Endothelial cell of umbilical vein (primary cell): ENCODE measurements around the gene CDC37L1. TPM values are rescaled to one million over a fixed set of nuclear protein-coding genes. Genes with fewer than 3 reads are reported as not detected.
"Not testable (repeated sequence)": the region's sequence is repeated elsewhere in the genome, so short reads cannot be mapped to it uniquely, and the experiment has no call there.

Experiments
- BruUV-seq: library from RNA; stranded (reverse); fragments of 400-500 nt; replicated peaks from 2 replicates; lab custom pipeline; 2021; lab: Mats Ljungman, UMichigan
- CTCF ChIA-PET: fragments of 300-600, 350-600 bp; sonication (Branson Sonifier 250); formaldehyde crosslinking; loops from one replicate; lab custom pipeline; 2021; ENCODE audit warnings: antibody characterized with exemption, inconsistent platforms; lab: Charles Lee
- POLR2A ChIA-PET: fragments of 300-600, 350-600 bp; sonication (Branson Sonifier 250); formaldehyde crosslinking; loops from one replicate; lab custom pipeline; 2021; ENCODE audit warnings: antibody characterized with exemption, inconsistent platforms; lab: Charles Lee
- DNase-seq: peaks from one replicate; pipeline ENCODE4 v3.0.0-alpha.2; 2011; ENCODE audit warnings: low read depth, low spot score
- FAIRE-seq: peaks from 2 replicates; lab custom pipeline; 2011; peaks lifted over from hg19 to GRCh38; lab: Jason Lieb, UNC
- H2AFZ ChIP-seq: 2 replicates; pipeline ENCODE4 v1.6.0; 2012; ENCODE audit warnings: low read depth, low read length, control low read depth, inconsistent platforms
- H3K27ac ChIP-seq: 2 replicates; pipeline ENCODE4 v1.5.1; 2011; ENCODE audit warnings: low read depth, mild to moderate bottlenecking, control low read depth, low read length, moderate library complexity; ENCODE audit not compliant: insufficient read depth
- H3K27me3 ChIP-seq, 2 experiments: 2 replicates each; pipeline versions ENCODE4 v1.6.0 to v1.6.1; 2011; ENCODE audit warnings: low read length in 2 of 2, mixed read lengths in 1 of 2; ENCODE audit not compliant: control insufficient read depth in 2 of 2, insufficient read depth in 2 of 2
- H3K36me3 ChIP-seq, 2 experiments: 2 replicates in 1 of 2; 3 replicates in 1 of 2; pipeline ENCODE4 v1.5.1; 2011; ENCODE audit warnings: low read length in 2 of 2, mild to moderate bottlenecking in 1 of 2, moderate library complexity in 1 of 2; ENCODE audit not compliant: control insufficient read depth in 2 of 2, insufficient read depth in 2 of 2; ENCODE audit errors: extremely low read depth in 1 of 2
- H3K4me1 ChIP-seq: 3 replicates; pipeline ENCODE4 v1.5.1; 2011; ENCODE audit warnings: mild to moderate bottlenecking, low read length; ENCODE audit not compliant: control insufficient read depth, insufficient read depth; ENCODE audit errors: extremely low read depth
- H3K4me2 ChIP-seq: 2 replicates; pipeline ENCODE4 v1.6.1; 2011; ENCODE audit warnings: low read length, control low read depth, mixed read lengths; ENCODE audit not compliant: insufficient read depth
- H3K4me3 ChIP-seq, 3 experiments: fragments of 200-600 bp in 1 of 3; sonication (generic), shearing (Covaris generic) in 1 of 3; replicated peaks in 1 of 3; 2 replicates each; pipeline ENCODE4 v1.5.1; 2011 to 2016; ENCODE audit warnings: control low read depth in 3 of 3, low read length in 3 of 3, mild to moderate bottlenecking in 2 of 3, inconsistent platforms in 1 of 3, low read depth in 1 of 3, moderate library complexity in 1 of 3; ENCODE audit not compliant: insufficient read depth in 1 of 3
- H3K79me2 ChIP-seq: 2 replicates; pipeline ENCODE4 v1.6.0; 2012; ENCODE audit warnings: low read length, inconsistent platforms; ENCODE audit not compliant: control insufficient read depth, insufficient read depth
- H3K9ac ChIP-seq: replicated peaks from 2 replicates; pipeline ENCODE3; 2011; ENCODE audit warnings: low read length, control low read depth; ENCODE audit not compliant: insufficient read depth; ENCODE audit errors: extremely low read depth
- H3K9me1 ChIP-seq: replicated peaks from 3 replicates; pipeline ENCODE4 v1.6.0; 2011; ENCODE audit warnings: mild to moderate bottlenecking, low read length; ENCODE audit not compliant: control insufficient read depth, insufficient read depth; ENCODE audit errors: extremely low read depth
- H3K9me3 ChIP-seq: replicated peaks from 2 replicates; pipeline ENCODE4 v1.5.1; 2012; ENCODE audit warnings: low read length, inconsistent platforms; ENCODE audit not compliant: control insufficient read depth, insufficient read depth
- H4K20me1 ChIP-seq: replicated peaks from 2 replicates; pipeline ENCODE3; 2011; ENCODE audit warnings: mild to moderate bottlenecking, low read length; ENCODE audit not compliant: control insufficient read depth, insufficient read depth; ENCODE audit errors: extremely low read depth
- CTCF ChIP-seq, 2 donors: IDR thresholded peaks; 1 replicate in 1 of 2; 2 replicates in 1 of 2; pipeline ENCODE4 v1.5.1; 2011; ENCODE audit warnings: low read length in 2 of 2, mild to moderate bottlenecking in 2 of 2, moderate library complexity in 2 of 2, control low read depth in 1 of 2, inconsistent platforms in 1 of 2, low read depth in 1 of 2; ENCODE audit not compliant: insufficient read depth in 1 of 2; ENCODE audit errors: extremely low read depth in 1 of 2
- dilution Hi-C: fragments of 300-500 bp; cut with MboI; formaldehyde crosslinking; loops from one replicate; pipeline ENCODE4 v1.15.0; 2019; ENCODE audit warnings: low sequenced_read_pairs; ENCODE audit not compliant: extremely low pct_ligation_motif_present
- intact Hi-C: fragments of 100-400 bp; cut with micrococcal nuclease; formaldehyde crosslinking; loops from one replicate; pipeline ENCODE4 v1.10.0; 2022
- polyA plus RNA-seq, 4 experiments: library from polyadenylated mRNA; depleted of rRNA in 3 of 4; stranded (reverse) in 3 of 4; unstranded in 1 of 4; fragments of >200 nt; gene quantifications; 2 replicates each; pipeline versions ENCODE4 v1.2.1 to v1.2.3, GENCODE V29; 2011 to 2012; ENCODE audit warnings: missing spikeins in 1 of 4
- total RNA-seq: library from RNA; stranded (reverse); gene quantifications from 2 replicates; pipeline ENCODE4 v1.2.3, GENCODE V29; 2021
- TF ChIP-seq, protein P1 (sequence below): IDR thresholded peaks from 2 replicates; pipeline ENCODE4 v1.6.1; 2011; ENCODE audit not compliant: insufficient read depth, insufficient read length

Gene CDC37L1
- total and polyA plus RNA-seq, 2 donors (not counting 3 experiments of a cell fraction or from before 2014, with no cell fraction given) = 2.6 to 6.8 TPM

DNA sequence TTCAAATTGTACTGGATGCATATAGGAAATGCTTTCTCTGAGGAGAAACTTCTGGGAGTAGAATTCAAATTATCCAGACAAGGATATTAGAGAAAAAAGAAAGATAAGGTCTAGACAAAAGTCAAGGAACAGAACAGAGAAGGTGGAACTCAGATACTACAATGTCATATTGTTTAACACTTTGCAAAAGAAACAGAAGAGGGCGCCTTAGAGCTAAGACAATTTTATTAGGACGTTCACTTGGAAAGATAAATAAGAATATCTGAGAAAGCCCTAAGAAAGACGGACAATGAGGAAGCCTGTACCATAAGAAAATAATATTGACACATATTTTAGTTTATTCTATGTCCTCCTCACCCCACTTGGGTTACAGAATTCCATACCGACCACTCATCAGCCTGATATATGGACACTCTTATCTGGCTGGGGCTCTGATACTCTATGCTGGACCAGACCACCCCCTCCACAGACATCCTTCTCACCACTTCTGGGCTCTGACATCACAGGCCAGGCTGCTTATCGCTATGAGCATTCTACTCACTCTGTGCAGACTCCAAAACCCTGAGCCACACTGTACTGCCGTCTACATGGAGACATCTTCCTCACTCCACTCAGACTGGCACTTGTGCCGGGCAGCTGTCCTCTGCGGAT lies 70.8 kb downstream of the CDC37L1 start:
- Histone ChIP-seq H4K20me1 (no peaks in the 10 kb centered on the region), H3K79me2 (no peaks in the 10 kb centered on the region), H3K4me3 (no peak overlapping the region), H3K9me3 (no peaks in the 10 kb centered on the region), H3K9ac (no peak overlapping the region), H3K27ac (no peak overlapping the region), H3K27me3 (no peaks in the 10 kb centered on the region), H3K4me2 (no peak overlapping the region), H3K36me3 (no peaks in the 10 kb centered on the region), H3K4me1 (no peaks in the 10 kb centered on the region), H3K9me1 (no peaks in the 10 kb centered on the region), H2AFZ (no peak overlapping the region)
- peak; percentile 32 to 42 for TF ChIP-seq CTCF (IDR thresholded peaks at IDR 0.05; ENCODE audit: extremely low read depth in 1 of 2, insufficient read depth in 1 of 2, low read depth in 1 of 2, low read length in 2 of 2)
- TF ChIP-seq, protein P1, sequence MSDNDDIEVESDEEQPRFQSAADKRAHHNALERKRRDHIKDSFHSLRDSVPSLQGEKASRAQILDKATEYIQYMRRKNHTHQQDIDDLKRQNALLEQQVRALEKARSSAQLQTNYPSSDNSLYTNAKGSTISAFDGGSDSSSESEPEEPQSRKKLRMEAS = no peak
- peak; percentile 57 for DNase-seq
- BruUV-seq = no TSS peak
- dilution Hi-C loops (no loop called here), intact Hi-C loops (loop anchor here (1.0 kb wide), 1 partner anchor 368 kb away; no protein-coding TSS in a partner anchor)
- POLR2A ChIA-PET = no interaction called here
- CTCF ChIA-PET = interaction anchor here (0.7 to 2.6 kb wide), 28 partner anchors 8 to 1036 kb away, joined by 3 to 32 read pairs (median 4); partner anchors contain the start of genes AK3, JAK2 and SPATA6L
- no peak for FAIRE-seq

DNA sequence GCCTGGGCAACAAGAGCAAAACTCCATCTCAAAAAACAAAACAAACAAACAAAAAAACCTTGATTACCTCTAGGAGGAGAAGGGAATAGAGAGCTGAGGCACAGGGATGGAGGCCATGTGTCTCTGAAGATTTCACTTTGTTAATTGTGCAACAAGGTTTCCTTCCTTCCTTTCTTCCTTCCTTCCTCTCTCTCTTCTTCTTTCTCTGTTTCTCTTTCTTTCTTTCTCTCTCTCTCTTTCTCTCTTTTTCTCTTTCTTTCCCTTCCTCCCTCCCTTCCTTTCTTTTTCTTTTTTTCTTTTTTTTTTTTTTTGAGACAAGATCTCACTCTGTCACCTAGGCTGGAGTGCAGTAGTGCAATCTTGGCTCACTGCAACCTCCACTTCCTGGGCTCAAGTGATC lies 75.2 kb downstream of the CDC37L1 start:
- POLR2A ChIA-PET, FAIRE-seq, H3K4me3 ChIP-seq, H2AFZ ChIP-seq, H4K20me1 ChIP-seq, DNase-seq, H3K4me1 ChIP-seq, dilution Hi-C loops, H3K9me1 ChIP-seq, H3K4me2 ChIP-seq, intact Hi-C loops, H3K27me3 ChIP-seq, H3K79me2 ChIP-seq, H3K36me3 ChIP-seq, H3K9ac ChIP-seq, BruUV-seq, H3K27ac ChIP-seq, H3K9me3 ChIP-seq: not testable (repeated sequence)
- CTCF ChIA-PET = interaction anchor here (0.8 to 10.1 kb wide), 5 partner anchors 9 to 846 kb away, joined by 3 to 215 read pairs (median 3); partner anchors contain the start of gene JAK2
